Measurements from ENCODE around the gene RBBP6.

DNA sequence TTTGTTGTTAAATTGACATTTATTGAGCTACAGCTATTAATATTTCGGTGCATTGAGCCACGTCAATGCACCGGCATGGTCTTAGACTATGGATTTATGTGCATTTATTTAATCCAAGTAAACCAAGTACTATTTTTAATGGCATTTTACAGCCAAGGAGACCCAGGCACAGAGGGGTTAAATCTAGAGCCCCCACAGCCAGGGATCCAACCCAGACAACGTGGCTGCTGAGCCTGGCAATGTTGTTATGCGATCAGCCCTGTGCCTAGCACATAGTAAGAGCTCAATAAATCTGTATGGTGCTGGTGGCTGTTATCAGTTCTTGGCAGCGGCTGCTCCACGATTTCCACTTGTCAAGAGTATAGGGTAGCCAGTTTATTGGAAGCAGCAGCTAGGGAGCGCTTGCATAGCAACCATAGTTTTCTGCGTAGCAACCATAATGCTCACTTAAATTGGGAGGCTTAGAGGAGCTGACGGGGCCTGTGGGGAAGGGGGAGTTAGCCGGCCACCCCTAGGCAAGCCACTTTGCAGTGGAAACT is 541 bp upstream of the RBBP6 start:
- no peak for TF ChIP-seq CTCF (IDR thresholded peaks at IDR 0.05)
- no peak for TF ChIP-seq POLR2A (IDR thresholded peaks at IDR 0.05)

Data from tibial nerve (tissue), 3 donors.